ENCODE measurements around the gene HMGCLL1. TPM values are rescaled to one million over a fixed set of nuclear protein-coding genes. Genes with fewer than 3 reads are reported as not detected.
A peak's percentile ranks its signal among the peaks of the same experiment; 100 is the strongest.

Gene HMGCLL1
- not detected in 2 replicates for total RNA-seq
- not detected in 2 replicates for polyA plus RNA-seq
- not detected in 2 replicates for polyA plus RNA-seq (2011; cell fraction: cytosol; rRNA removed)
- not detected in 2 replicates for polyA plus RNA-seq (2011; cell fraction: nucleus; rRNA removed)
- not detected in 2 replicates for polyA plus RNA-seq (2012)
- not detected in 2 replicates for polyA minus RNA-seq
- polyA minus RNA-seq (2011; cell fraction: cytosol; rRNA and poly(A)+ RNA removed), result not detected
- not detected in 2 replicates for polyA minus RNA-seq (2011; cell fraction: nucleus; rRNA and poly(A)+ RNA removed)
- Bru-seq, nascent RNA, result percentile 1 among the genes with signal in this experiment
- BruChase-seq, experiment 1, labeled RNA remaining after a 6-hour chase, result percentile 3 among the genes with signal in this experiment
- percentile 11 among the genes with signal in this experiment for BruChase-seq, experiment 2, labeled RNA remaining after a 2-hour chase
- long read RNA-seq, result 0 reads

DNA sequence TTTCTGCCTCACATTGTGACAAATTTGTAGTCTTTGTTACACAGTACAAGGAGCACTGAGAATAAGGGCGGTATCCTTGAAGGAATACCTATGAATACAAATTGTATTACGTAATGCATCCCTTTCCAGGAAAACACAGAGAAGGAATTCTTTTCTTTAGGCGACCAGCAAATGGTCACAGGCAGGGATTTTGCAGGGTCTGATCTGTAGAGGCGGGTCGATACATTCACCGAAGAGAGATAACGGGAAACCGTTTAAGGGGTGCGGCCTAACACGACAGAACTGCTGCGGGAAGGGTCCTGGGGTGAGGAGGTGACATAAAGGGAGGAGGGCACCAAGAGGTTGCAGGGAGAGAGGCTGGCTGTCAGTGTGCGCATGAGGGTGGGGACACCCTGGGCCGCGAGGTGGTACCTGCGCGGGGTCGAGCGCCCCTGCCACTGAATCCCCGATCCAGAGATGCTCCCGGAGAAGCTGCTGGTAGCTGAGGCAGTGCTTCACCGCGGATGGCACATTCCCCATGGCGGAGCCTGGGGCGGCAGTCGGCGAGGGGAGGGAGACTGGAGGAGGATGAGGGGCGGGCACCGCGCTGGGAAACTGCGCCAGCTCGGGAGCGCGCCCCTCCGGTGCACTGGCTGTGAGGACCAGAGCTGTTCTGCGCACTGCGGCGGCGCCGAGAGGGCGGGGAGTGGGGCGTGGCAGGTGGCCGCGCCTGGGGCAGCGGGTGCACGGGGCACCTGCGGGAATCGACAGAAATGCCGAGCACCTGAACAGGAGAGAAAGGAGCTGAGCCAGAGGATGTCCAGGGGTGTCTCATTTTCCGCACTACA is at the start of gene HMGCLL1:
Gene HMGCLL1 (minus strand): TSS at position 656 of the 827 bp plus-strand sequence. CDS start 137 bp downstream, at position 519.
- intact Hi-C loops (cut with micrococcal nuclease) (no loop called here), dilution Hi-C loops (cut with MboI; ENCODE audit: extremely low pct_ligation_motif_present, low sequenced_read_pairs) (no loop called here)
- no peaks in the 10 kb centered on the region for H3K9me3 ChIP-seq (replicated peaks; ENCODE audit: control insufficient read depth, insufficient read depth, low read length)
- peak; percentile 5 for DNase-seq (ENCODE audit: low read depth, low spot score)
- H3K27ac ChIP-seq (ENCODE audit: insufficient read depth, low read depth, low read length), result no peak within 1 kb of the TSS
- no peaks in the 10 kb centered on the region for H3K79me2 ChIP-seq (ENCODE audit: control insufficient read depth, insufficient read depth, low read length)
- FAIRE-seq, result no peak
- H3K9ac ChIP-seq (replicated peaks; ENCODE audit: extremely low read depth, insufficient read depth, low read length), result no peak within 1 kb of the TSS
- ChIA-PET POLR2A (no interaction called here), CTCF (interaction anchor here (0.6 to 1.2 kb wide), 2 partner anchors 9 to 307 kb away, joined by 4 to 5 read pairs; no protein-coding TSS in a partner anchor)
- peak within 1 kb of the TSS; percentile 23 for H2AFZ ChIP-seq (ENCODE audit: low read depth, low read length)
- no peaks in the 10 kb centered on the region for H3K36me3 ChIP-seq (ENCODE audit: control insufficient read depth in 2 of 2, extremely low read depth in 1 of 2, insufficient read depth in 2 of 2, low read length in 2 of 2)
- H3K4me1 ChIP-seq (ENCODE audit: control insufficient read depth, extremely low read depth, insufficient read depth, low read length), result peaks cover 3% of the 10 kb centered on the region
- peak within 1 kb of the TSS in 1 of 3 experiments; percentile 36 for H3K4me3 ChIP-seq (replicated peaks in 1 of 3; ENCODE audit: insufficient read depth in 1 of 3, low read depth in 1 of 3, low read length in 3 of 3)
- TF ChIP-seq JUN (IDR thresholded peaks at IDR 0.05; ENCODE audit: borderline replicate concordance, insufficient read depth, insufficient read length, low read depth) (no peak), POLR2A (IDR thresholded peaks at IDR 0.05; ENCODE audit: low read depth, low read length) (no peak), MYC (IDR thresholded peaks at IDR 0.05; ENCODE audit: low read depth, low read length) (no peak)
- TF ChIP-seq, protein P1, sequence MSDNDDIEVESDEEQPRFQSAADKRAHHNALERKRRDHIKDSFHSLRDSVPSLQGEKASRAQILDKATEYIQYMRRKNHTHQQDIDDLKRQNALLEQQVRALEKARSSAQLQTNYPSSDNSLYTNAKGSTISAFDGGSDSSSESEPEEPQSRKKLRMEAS (IDR thresholded peaks at IDR 0.05; ENCODE audit: insufficient read depth, insufficient read length), result no peak
- TF ChIP-seq, protein P2, sequence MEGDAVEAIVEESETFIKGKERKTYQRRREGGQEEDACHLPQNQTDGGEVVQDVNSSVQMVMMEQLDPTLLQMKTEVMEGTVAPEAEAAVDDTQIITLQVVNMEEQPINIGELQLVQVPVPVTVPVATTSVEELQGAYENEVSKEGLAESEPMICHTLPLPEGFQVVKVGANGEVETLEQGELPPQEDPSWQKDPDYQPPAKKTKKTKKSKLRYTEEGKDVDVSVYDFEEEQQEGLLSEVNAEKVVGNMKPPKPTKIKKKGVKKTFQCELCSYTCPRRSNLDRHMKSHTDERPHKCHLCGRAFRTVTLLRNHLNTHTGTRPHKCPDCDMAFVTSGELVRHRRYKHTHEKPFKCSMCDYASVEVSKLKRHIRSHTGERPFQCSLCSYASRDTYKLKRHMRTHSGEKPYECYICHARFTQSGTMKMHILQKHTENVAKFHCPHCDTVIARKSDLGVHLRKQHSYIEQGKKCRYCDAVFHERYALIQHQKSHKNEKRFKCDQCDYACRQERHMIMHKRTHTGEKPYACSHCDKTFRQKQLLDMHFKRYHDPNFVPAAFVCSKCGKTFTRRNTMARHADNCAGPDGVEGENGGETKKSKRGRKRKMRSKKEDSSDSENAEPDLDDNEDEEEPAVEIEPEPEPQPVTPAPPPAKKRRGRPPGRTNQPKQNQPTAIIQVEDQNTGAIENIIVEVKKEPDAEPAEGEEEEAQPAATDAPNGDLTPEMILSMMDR (IDR thresholded peaks at IDR 0.05; ENCODE audit: extremely low read depth in 1 of 2, insufficient read depth in 1 of 2, low read depth in 1 of 2, low read length in 2 of 2), result peak in 1 of 2 donors; percentile 1
- no TSS peak for BruUV-seq (replicated peaks)
- no peaks in the 10 kb centered on the region for H4K20me1 ChIP-seq (replicated peaks; ENCODE audit: control insufficient read depth, extremely low read depth, insufficient read depth, low read length)
- H3K27me3 ChIP-seq (ENCODE audit: control insufficient read depth in 2 of 2, insufficient read depth in 2 of 2, low read length in 2 of 2), result peaks cover 10 to 14% of the 10 kb centered on the region in 2 experiments
- no peaks in the 10 kb centered on the region for H3K9me1 ChIP-seq (replicated peaks; ENCODE audit: control insufficient read depth, extremely low read depth, insufficient read depth, low read length)
- H3K4me2 ChIP-seq (ENCODE audit: insufficient read depth, low read length), result peak within 1 kb of the TSS; percentile 32
